ENCODE measurements around the gene EEFSEC. TPM values are rescaled to one million over a fixed set of nuclear protein-coding genes. Genes with fewer than 3 reads are reported as not detected.

EEFSEC gene
- total and polyA plus RNA-seq, 10 donors, result 8.5 to 19.2 (median 14.2) TPM

- no peaks in the 10 kb centered on the region for H3K36me3 ChIP-seq
- intact Hi-C loops (cut with DNase I; ENCODE audit: low total_unique reads), result no loop called here
- no peaks in the 10 kb centered on the region for H3K9me3 ChIP-seq
- H3K27me3 ChIP-seq (replicated peaks in 1 of 7), result peaks cover 0 to 49% (median 4%) of the 10 kb centered on the region in 7 donors
- 73 to 91% (median 89%) methylated on average over 12 of the region's 12 CpGs for WGBS, 5 donors
- H3K4me3 ChIP-seq, result no peak overlapping the region
- TF ChIP-seq CTCF (IDR thresholded peaks at IDR 0.05 in 8 of 11, conservative IDR thresholded peaks at IDR 0.05 in 3 of 11), result no peak
- no peak for TF ChIP-seq POLR2A (IDR thresholded peaks at IDR 0.05)
- no peak for TF ChIP-seq POLR2AphosphoS5 (IDR thresholded peaks at IDR 0.05)
- H3K27ac ChIP-seq, result no peak overlapping the region
- peaks cover 0 to 5% (median 0%) of the 10 kb centered on the region in 6 donors for H3K4me1 ChIP-seq
- no peak for DNase-seq
Measured at GRCh38 chr3:128457937-128458336, 304.7 kb downstream of the EEFSEC start.

Small RNA genes lying within 50 kb of the gene (small RNA-seq; reads per million reads assigned to genes)
- 0 reads per million in 4 donors for gene RNU6-823P

Other genes starting within 250 kb of the EEFSEC start
- gene KBTBD12, start 238.2 kb upstream of the EEFSEC start, total RNA-seq, result under 1 TPM in 4 of 7 donors, not detected in 3; 0.06 to 0.51 (median 0.17) TPM
- under 1 TPM in 2 of 3 donors, not detected in 1; 0.03 to 0.05 TPM for gene KBTBD12, start 238.2 kb upstream of the EEFSEC start, polyA plus RNA-seq
- 100 to 1,000 TPM; 104 to 136 (median 122) TPM for gene SEC61A1, start 101.0 kb upstream of the EEFSEC start, total RNA-seq
- 10 to 100 TPM; 49.0 to 66.0 (median 51.2) TPM for gene SEC61A1, start 101.0 kb upstream of the EEFSEC start, polyA plus RNA-seq
- 10 to 100 TPM; 25.2 to 32.6 (median 29.2) TPM for gene RUVBL1, start 29.7 kb upstream of the EEFSEC start, total RNA-seq
- gene RUVBL1, start 29.7 kb upstream of the EEFSEC start, polyA plus RNA-seq, result 10 to 100 TPM; 21.6 to 36.4 (median 33.3) TPM